Transverse colon (tissue), 4 donors: ENCODE results near the gene CLK4. TPM values are rescaled to one million over a fixed set of nuclear protein-coding genes. Genes with fewer than 3 reads are reported as not detected.

Source experiments
- DNase-seq: peaks from one replicate; pipeline ENCODE4 v3.0.0-alpha.2; 2019
- H3K27ac ChIP-seq, 4 donors: fragments of 200-600 bp; sonication (generic); 2 replicates each; pipeline ENCODE4 v1.5.1; 2016 to 2018; ENCODE audit warnings: inconsistent platforms in 4 of 4
- H3K27me3 ChIP-seq: fragments of 200-600 bp; sonication (generic); 2 replicates; pipeline ENCODE4 v1.5.1; 2017; ENCODE audit warnings: inconsistent platforms
- H3K36me3 ChIP-seq, 4 donors: fragments of 200-600 bp; sonication (generic); 2 replicates each; pipeline ENCODE4 v1.5.1; 2017 to 2019; ENCODE audit warnings: inconsistent platforms in 4 of 4
- H3K4me1 ChIP-seq, 4 donors: fragments of 200-600 bp; sonication (generic); 2 replicates each; pipeline ENCODE4 v1.5.1; 2017 to 2020; ENCODE audit warnings: inconsistent platforms in 4 of 4
- H3K4me3 ChIP-seq, 4 donors: fragments of 200-600 bp; sonication (generic); 1 replicate in 1 of 4; 2 replicates in 3 of 4; pipeline versions ENCODE4 v1.5.1 to v1.6.1; 2017 to 2019; ENCODE audit warnings: inconsistent platforms in 4 of 4
- H3K9me3 ChIP-seq, 2 donors: fragments of 200-600 bp; sonication (generic); 2 replicates each; pipeline ENCODE4 v1.5.1; 2017 to 2019; ENCODE audit warnings: inconsistent platforms in 2 of 2
- EP300 ChIP-seq: sonication (generic); formaldehyde crosslinking; IDR thresholded peaks from one replicate; pipeline ENCODE4 v1.6.1; 2017; ENCODE audit warnings: antibody characterized with exemption, low read depth
- POLR2A ChIP-seq: fragments of 450-650 bp; IDR thresholded peaks from one replicate; pipeline ENCODE4 v1.6.1; 2016; ENCODE audit warnings: antibody characterized with exemption, mild to moderate bottlenecking, moderate library complexity
- POLR2AphosphoS5 ChIP-seq, 3 donors: sonication (generic); formaldehyde crosslinking; IDR thresholded peaks; one replicate each; pipeline ENCODE4 v1.6.1; 2016; ENCODE audit warnings: antibody characterized with exemption in 3 of 3
- WGBS, 2 donors: methylation state at CpG; one replicate each; pipeline ENCODE4 v1.1.5; 2018; ENCODE audit warnings: low coverage in 1 of 2; 5-methylcytosine and 5-hydroxymethylcytosine counted together
- in situ Hi-C, 4 donors: fragments of 200-750 bp; cut with MboI; loops; one replicate each; pipeline versions ENCODE4 v1.15.0 to v1.15.1; 2017; ENCODE audit warnings: low sequenced_read_pairs in 3 of 4, low pct_ligation_motif_present in 1 of 4, low pct_unique_long_range_greater_than_20kb in 1 of 4
- intact Hi-C: fragments of 100-400 bp; cut with DNase I; formaldehyde crosslinking; loops from one replicate; pipeline ENCODE4 v1.15.1; 2023; ENCODE audit warnings: low total_unique reads
- total RNA-seq, 4 donors: library from RNA; depleted of rRNA; stranded (reverse); fragments of >200 nt; gene quantifications; one replicate each; pipeline ENCODE4 v1.1.0, GENCODE V29; 2016
- TF ChIP-seq, protein P1 (sequence below), 5 experiments: fragments of 200-600 bp in 3 of 5; fragments of 450-650 bp in 2 of 5; sonication (generic) in 3 of 5; IDR thresholded peaks; 1 replicate in 2 of 5; 2 replicates in 3 of 5; pipeline ENCODE4 v1.5.1; 2016 to 2017; ENCODE audit warnings: antibody characterized with exemption in 5 of 5, inconsistent platforms in 3 of 5, mild to moderate bottlenecking in 2 of 5, moderate library complexity in 1 of 5

CLK4 gene
- total RNA-seq, 4 donors from 2014 or later: 36.0 to 72.6 (median 52.4) TPM

DNA sequence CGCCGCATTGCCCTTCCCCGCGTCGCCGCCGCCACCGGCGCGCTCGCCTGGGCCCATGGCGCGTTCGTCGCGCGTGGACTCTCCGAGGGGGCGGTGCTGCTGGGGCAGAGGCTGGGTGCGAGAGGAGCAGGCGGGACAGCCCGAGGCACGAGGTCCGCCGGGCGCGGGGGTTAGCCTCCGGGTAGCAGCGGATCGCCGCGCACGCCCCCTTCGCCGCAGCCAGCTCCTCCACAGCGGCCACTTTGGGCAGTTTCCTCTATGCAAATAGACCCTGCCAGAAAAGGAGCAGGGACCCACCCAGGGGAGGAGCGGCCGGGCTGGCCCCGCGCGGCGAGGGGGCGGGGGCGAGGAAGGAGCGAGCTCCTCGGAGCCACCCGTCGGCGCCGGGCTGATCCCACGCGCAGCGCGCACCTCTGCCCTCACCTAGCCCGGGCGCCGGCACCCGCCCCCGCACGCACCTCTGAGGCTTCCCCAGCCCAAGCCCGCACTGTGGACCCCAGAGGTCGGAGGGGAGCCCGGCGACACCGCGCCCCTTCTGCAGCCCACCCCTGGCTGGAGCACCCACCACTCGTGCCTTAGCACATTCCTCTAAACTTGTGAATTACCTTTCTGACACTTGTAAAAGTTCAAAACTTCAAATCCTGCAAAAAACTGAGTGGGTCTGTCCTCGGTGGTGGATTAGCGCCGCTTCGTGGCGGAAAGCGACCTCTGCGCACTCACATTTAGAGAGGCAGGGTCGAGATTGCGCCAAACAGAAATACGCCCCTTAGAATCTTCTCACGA is 36.5 kb downstream of the CLK4 start, which contains the start of gene COL23A1:
COL23A1 (minus strand) TSS at position 253 of the 783 bp plus-strand sequence.
- Histone ChIP-seq H3K27ac (peak within 1 kb of the TSS in 1 of 4 donors; percentile 22), H3K4me3 (peak within 1 kb of the TSS; percentile 7 to 61 (median 35)), H3K4me1 (peaks cover 0 to 16% (median 12%) of the 10 kb centered on the region in 4 donors), H3K36me3 (peaks cover 0 to 3% (median 1%) of the 10 kb centered on the region in 4 donors), H3K27me3 (peaks cover 52% of the 10 kb centered on the region), H3K9me3 (peaks cover 6 to 9% of the 10 kb centered on the region in 2 donors)
- in situ Hi-C loops: no loop called here
- WGBS, 2 donors: 5 to 8% methylated on average over 4 to 32 of the region's 78 CpGs
- TF ChIP-seq POLR2AphosphoS5 (IDR thresholded peaks at IDR 0.05): no peak
- TF ChIP-seq EP300: no peak
- TF ChIP-seq, protein P1, sequence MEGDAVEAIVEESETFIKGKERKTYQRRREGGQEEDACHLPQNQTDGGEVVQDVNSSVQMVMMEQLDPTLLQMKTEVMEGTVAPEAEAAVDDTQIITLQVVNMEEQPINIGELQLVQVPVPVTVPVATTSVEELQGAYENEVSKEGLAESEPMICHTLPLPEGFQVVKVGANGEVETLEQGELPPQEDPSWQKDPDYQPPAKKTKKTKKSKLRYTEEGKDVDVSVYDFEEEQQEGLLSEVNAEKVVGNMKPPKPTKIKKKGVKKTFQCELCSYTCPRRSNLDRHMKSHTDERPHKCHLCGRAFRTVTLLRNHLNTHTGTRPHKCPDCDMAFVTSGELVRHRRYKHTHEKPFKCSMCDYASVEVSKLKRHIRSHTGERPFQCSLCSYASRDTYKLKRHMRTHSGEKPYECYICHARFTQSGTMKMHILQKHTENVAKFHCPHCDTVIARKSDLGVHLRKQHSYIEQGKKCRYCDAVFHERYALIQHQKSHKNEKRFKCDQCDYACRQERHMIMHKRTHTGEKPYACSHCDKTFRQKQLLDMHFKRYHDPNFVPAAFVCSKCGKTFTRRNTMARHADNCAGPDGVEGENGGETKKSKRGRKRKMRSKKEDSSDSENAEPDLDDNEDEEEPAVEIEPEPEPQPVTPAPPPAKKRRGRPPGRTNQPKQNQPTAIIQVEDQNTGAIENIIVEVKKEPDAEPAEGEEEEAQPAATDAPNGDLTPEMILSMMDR (IDR thresholded peaks at IDR 0.05): peak; percentile 38 to 52 (median 44)
- TF ChIP-seq POLR2A: no peak
- peak; percentile 22 for DNase-seq
- intact Hi-C loops: loop anchor here (5.0 kb wide), 1 partner anchor 308 kb away; no protein-coding TSS in a partner anchor

- TF ChIP-seq EP300 (no peak), POLR2AphosphoS5 (IDR thresholded peaks at IDR 0.05) (no peak), POLR2A (no peak)
- TF ChIP-seq, protein P1 (IDR thresholded peaks at IDR 0.05): no peak
- peaks cover 0 to 16% (median 12%) of the 10 kb centered on the region in 4 donors for H3K4me1 ChIP-seq
- peak overlapping the region in 1 of 4 donors; percentile 22 for H3K27ac ChIP-seq
- WGBS, 2 donors: 36 to 52% methylated on average over 5 to 33 of the region's 91 CpGs
- peaks cover 52% of the 10 kb centered on the region for H3K27me3 ChIP-seq
- in situ Hi-C loops (no loop called here), intact Hi-C loops (loop anchor here (5.0 kb wide), 1 partner anchor 307 kb away; no protein-coding TSS in a partner anchor)
- DNase-seq: no peak
- no peaks in the 10 kb centered on the region for H3K9me3 ChIP-seq
- H3K36me3 ChIP-seq: no peaks in the 10 kb centered on the region
- H3K4me3 ChIP-seq: peak overlapping the region in 3 of 4 donors; percentile 25 to 61 (median 45)
These were observed 37.4 kb downstream of the CLK4 start for GRCh38 chr5:178589180-178590140.

DNA sequence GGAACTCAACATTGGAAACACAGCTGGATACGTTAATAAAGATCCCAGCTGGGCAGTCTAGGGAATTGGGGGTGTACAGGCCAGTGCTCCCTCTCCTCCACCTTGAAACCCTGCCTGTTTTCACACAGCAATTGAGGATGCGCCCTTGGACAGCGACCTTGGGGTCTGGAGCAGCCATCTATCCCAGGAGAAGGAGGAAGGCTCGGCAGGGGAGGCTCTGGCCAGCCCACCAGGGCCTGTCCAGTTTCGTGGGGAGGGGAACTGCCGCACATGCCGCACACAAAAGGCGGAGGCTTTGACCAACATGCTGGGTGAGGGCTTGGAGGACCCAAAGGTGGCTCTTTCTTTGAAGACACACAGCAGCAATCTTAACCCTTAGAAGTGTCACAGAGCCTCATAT is 38.1 kb downstream of the CLK4 start:
- Histone ChIP-seq H3K4me1 (peaks cover 0 to 16% (median 12%) of the 10 kb centered on the region in 4 donors), H3K4me3 (no peak overlapping the region), H3K9me3 (no peaks in the 10 kb centered on the region), H3K27ac (no peak overlapping the region), H3K36me3 (no peaks in the 10 kb centered on the region), H3K27me3 (peaks cover 52% of the 10 kb centered on the region)
- no peak for DNase-seq
- no peak for TF ChIP-seq EP300
- TF ChIP-seq POLR2A: no peak
- TF ChIP-seq POLR2AphosphoS5 (IDR thresholded peaks at IDR 0.05): no peak
- TF ChIP-seq, protein P1 (IDR thresholded peaks at IDR 0.05): no peak
- intact Hi-C loops (no loop called here), in situ Hi-C loops (no loop called here)
- 74 to 80% methylated on average over 1 to 8 of the region's 8 CpGs for WGBS, 2 donors
